NCI-H1048 (cell line): ENCODE data around the gene DEPDC4.
"Not testable (repeated sequence)": the region's sequence is repeated elsewhere in the genome, so short reads cannot be mapped to it uniquely, and the experiment has no call there.

ENCODE experiments used
- DNase-seq: peaks from one replicate; lab custom pipeline; 2025; lab: John Stamatoyannopoulos, UW

Gene DEPDC4

GRCh38 chr12:100263131-100263530 is 3.7 kb downstream of the DEPDC4 start:
- no peak for DNase-seq

DNA sequence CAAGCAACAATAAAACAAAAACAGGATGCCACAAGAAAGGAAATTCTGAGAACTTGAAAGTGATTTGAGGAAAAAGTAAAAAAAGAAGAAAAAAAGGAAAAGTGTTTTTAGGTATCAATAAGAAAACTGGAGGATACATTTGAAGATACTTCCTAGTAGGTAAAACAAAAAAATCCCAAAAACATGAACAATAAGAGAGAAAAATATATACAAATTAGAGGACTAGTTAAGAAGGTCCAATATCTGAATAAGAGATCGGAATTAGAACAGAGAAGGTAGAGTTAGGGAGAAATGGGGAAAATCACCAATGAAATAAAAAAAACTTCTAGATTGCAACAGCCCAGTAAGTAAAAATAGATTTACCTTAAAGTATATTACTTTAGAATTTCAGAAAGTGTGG is 8.8 kb downstream of the DEPDC4 start:
- DNase-seq = no peak

GRCh38 chr12:100254876-100255275 is 12.0 kb downstream of the DEPDC4 start:
- no peak for DNase-seq

GRCh38 chr12:100253437-100253836 is 13.4 kb downstream of the DEPDC4 start:
- DNase-seq = no peak

DNA sequence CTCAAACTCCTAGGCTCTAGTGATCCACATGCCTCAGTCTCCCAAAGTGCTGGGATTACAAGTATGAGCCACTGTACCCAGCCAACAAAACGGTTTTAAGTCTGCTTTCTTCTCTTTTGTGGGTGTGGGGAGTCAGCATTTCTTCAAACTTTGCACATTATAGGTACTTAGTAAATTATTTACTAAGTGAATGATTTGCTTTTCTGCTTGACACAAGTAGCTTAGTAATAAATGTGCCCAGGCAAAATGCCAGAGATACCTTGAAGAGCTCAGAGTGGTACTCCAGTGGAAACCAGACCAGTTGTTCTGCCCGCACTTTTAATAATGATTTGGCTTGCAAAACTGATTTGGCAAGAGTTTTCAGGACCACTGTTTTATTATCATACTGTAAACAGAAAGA is 15.0 kb downstream of the DEPDC4 start:
- peak; percentile 46 for DNase-seq

DNA sequence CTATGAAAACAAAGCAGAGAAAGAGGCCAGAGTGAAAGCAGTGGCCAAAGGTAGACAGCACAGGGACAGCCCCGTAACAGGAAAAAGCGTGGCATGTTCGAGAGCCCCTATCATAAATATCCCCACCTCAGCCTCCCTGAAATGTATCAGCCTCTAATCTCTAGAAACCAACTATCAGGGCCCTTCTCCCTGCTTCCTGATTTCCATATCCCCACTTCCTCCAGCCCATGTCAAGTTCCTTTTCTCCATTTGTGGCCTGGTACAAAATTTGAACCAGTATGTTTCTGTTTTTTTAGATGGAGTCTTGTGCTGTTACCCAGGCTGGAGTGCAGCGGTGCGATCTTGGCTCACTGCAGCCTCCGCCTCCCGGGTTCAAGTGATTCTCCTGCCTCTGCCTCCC is 16.9 kb downstream of the DEPDC4 start:
- DNase-seq = no peak

DNA sequence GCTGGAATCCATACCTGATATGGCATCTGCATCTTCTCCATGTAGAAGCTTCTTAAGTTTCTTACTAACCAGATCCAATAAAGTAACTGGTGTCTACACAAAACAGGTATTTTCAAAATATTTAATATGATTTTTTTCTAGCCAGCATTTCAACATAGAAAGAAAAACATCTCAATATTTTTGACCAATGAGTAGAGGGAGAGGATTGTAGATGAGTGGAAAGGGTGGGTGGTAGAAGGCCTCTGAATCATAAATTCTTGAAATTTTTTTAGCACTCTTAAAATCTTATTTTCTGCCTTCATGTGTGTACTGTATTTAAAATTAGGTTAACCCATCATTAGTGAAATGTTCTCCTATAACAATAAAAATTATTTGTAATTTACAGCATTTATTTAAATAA is 18.0 kb downstream of the DEPDC4 start:
- no peak for DNase-seq

DNA sequence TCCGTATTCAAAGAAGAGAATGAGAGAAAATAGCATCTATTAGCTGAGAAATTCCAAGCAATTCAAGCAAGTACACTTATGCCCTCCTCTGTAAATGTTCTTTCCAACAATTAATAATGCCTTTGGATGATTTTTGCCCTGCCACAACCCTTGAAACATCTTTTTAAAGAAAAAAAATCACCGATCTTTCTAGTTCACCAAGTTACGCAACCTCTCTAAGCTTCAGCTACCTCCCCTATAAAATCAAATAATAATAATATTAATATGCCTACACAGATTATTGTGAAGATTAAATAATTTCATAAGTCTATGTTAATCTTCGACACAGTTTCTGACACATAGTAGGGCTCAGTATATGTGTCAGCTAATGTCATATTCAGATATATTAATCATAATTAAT is 19.1 kb downstream of the DEPDC4 start:
- no peak for DNase-seq

DNA sequence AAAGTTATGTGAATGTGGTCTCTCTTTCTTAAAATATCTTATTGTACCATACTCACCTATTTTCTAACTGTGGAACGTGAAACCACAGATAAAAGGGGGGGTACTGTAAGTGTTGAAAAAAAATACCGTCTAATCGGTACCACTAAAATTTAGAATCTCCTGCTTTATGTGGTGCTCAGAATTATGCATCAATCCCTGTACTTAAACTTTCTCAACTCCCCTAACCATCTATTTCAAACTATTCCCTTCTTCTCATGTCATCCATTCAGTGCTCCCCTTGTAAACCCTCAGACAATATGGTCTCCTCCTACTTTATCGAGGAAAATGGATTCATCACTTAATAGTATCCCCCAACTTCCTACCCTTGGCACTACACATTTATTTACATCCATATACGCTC is 23.7 kb downstream of the DEPDC4 start:
- DNase-seq = no peak

GRCh38 chr12:100239589-100239988 is 27.3 kb downstream of the DEPDC4 start:
- no peak for DNase-seq

DNA sequence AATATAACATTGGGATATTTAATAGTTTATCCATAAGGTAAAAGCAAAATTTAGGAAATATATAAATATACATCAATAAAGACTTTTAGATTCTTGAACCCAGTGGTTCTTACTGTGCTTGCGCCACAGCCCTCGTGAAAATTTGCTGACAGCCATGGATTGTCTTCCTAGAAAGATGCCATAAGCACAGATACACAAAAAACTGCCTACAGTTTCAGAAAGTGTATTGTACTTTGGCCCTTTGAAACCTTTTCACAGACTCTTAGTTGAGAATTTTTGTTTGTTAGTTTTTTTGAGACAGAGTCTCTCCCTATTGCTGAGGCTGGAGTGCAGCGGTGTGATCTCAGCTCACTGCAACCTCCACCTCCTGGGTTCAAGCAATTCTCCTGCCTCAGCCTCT is 28.1 kb downstream of the DEPDC4 start:
- DNase-seq = no peak

GRCh38 chr12:100234591-100235304 is 32.1 kb downstream of the DEPDC4 start:
- peak; percentile 14 for DNase-seq

DNA sequence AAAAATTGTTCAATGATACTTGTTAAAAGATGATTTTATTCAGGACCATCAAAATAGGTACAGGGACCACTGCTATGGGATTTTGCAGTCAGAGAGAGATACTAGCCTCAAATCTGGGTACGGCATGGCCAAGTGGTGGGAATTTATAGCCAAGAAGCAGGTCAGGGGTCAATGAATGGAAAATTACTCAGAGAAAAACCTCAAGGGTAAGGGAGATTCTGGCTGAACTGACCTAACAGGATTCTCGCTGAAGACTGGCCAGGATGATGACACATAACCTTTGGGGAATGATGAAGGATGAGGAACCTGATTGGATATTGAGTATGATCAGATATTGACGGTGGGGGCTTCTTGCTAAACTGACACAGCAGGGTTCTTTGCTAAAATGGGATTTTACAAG is 32.7 kb downstream of the DEPDC4 start:
- no peak for DNase-seq

DNA sequence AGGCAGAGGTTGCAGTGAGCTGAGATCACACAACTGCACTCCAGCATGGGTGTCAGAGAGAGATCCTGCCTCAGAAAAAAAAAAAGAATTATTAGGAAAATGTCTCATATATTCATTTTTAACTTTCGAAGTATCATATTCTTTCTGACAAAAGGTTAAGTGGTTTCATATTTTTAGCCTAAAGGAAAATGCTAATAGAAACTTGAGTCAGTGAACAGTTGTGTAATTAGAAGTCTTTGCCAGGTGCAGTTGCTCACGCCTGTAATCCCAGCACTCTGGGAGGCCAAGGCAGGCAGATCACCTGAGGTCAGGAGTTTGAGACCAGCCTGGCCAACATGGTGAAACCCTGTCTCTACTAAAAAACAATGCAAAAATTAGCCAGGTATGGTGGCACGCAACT is 35.0 kb downstream of the DEPDC4 start:
- DNase-seq = not testable (repeated sequence)

GRCh38 chr12:100229876-100230275 is 37.0 kb downstream of the DEPDC4 start:
- no peak for DNase-seq

- DNase-seq = no peak
These were observed 37.7 kb downstream of the DEPDC4 start for GRCh38 chr12:100229036-100229635.

- no peak for DNase-seq
These were observed 41.4 kb downstream of the DEPDC4 start for GRCh38 chr12:100225491-100225890.

DNA sequence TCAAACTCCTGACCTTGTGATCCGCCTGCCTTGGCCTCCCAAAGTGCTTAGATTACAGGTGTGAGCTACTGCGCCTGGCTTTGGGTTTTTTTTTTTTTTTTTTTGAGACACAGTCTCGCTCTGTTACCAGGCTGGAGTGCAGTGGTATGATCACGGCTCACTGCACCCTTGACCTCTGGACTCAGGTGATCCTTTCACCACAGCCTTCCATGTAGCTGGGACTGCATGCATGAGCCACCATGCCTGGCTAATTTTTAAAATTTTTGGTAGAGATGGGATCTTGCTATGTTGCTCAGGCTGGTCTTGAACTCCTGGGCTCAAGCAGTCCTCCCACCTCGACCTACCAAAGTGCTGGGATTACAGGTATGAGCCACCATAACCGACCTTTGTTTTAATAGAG is 44.7 kb downstream of the DEPDC4 start:
- DNase-seq = not testable (repeated sequence)

DNA sequence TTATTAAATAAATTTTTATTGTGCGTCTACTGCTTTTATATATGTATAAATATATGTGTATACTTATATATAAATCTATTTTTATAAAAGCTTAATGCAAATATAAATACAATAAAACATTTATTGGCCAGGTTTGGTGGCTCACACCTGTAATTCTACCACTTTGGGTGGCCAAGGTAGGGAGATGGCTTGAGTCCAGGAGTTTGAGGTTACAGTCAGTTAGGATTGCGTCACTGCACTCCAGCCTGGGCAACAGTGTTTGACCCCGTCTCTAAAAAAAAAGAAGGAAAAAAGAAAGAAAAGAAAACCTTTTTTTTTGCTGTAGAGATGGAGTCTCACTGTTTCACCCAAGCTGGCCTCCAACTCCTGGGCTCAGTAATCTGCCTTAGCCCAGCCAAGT is 45.4 kb downstream of the DEPDC4 start:
- DNase-seq = no peak

DNA sequence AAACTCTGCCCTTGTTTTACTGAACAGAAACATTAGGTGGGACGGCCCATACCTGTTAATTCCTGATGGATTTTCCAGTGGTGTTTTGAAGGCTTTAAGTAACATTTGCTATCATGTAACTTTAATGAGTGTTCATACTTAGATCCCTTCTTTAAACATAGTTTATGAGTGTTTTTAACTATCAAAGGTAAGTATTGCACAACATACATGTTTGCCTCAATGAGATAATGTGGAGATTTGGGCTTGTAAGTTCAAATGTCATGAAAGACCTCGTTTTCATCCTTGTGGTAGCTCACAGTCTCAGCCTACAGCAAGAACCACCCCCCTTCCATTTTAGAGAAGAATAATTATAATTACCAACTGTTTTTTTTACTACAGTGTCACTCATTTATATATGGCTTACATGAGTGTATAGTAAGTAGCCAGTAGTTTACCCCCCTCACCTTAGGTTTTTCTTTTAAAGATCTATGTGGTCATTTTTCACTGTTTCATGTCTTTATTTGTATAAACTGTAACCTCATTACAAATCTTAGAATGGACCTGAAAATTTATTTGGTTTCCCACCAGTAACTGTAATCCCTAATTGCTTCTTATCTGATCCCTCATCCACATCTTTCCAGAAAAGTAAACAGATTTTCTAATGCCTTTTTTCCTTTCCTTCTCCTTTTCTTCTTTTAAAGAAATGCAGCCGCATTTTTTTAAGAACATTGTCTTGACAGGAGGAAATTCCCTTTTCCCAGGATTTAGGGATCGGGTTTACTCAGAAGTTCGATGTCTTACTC is 47.4 kb downstream of the DEPDC4 start:
- no peak for DNase-seq

GRCh38 chr12:100216337-100216736 is 50.5 kb downstream of the DEPDC4 start:
- no peak for DNase-seq

GRCh38 chr12:100215209-100215608 is 51.7 kb downstream of the DEPDC4 start:
- DNase-seq = no peak

DNA sequence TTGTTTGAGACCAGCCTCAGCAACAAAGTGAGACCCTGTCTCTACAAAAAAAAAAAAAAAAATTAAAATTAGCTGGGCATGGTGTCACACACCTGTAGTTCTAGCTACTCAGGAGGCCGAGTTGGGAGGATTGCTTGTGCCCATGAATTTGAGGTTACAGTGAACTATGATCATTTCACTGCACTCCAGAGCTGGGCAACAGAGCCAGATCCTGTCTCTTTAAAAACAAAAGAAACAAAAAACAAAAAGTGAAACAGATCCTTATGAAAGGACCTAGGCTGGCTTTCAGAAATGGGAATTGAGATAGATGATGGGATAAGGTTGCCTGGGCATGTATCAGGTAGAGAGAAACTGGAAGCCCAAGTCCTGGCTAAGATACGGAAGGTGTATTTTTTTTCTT is 52.4 kb downstream of the DEPDC4 start:
- DNase-seq = no peak
